OCI-LY7 (cell line): ENCODE data around the gene IL21.

ENCODE experiments used
- CTCF ChIP-seq: fragments of 200-600 bp; sonication (generic); conservative IDR thresholded peaks from 2 replicates; pipeline ENCODE4 v1.5.1; 2014; ENCODE audit warnings: mild to moderate bottlenecking, antibody characterized with exemption, low read length, moderate library complexity, mixed read lengths
- EZH2phosphoT487 ChIP-seq: fragments of 200-600 bp; sonication (generic); IDR thresholded peaks from 2 replicates; pipeline ENCODE4 v1.6.1; 2018; ENCODE audit warnings: low read depth, borderline replicate concordance, mild to moderate bottlenecking, mixed run types, antibody characterized with exemption, low read length, moderate library complexity, mixed read lengths

GRCh38 chr4:122632396-122633143 lies 11.7 kb upstream of the IL21 start:
- TF ChIP-seq CTCF = no peak
- no peak for TF ChIP-seq EZH2phosphoT487
